ENCODE measurements around the gene KIAA2012. TPM values are rescaled to one million over a fixed set of nuclear protein-coding genes. Genes with fewer than 3 reads are reported as not detected.

The KIAA2012 gene
- total and polyA plus RNA-seq, 4 experiments from 2014 or later = not detected

GRCh38 chr2:202065876-202066275 is 7.2 kb upstream of the KIAA2012 start:
- CTCF ChIA-PET (ENCODE audit: partially characterized antibody) = no interaction called here

GRCh38 chr2:202066875-202067274 is 6.2 kb upstream of the KIAA2012 start:
- ChIA-PET POLR2A (ENCODE audit: partially characterized antibody) (no interaction called here), CTCF (ENCODE audit: partially characterized antibody) (no interaction called here)
- Histone ChIP-seq H3K27ac (ENCODE audit: low read depth, low read length) (no peak overlapping the region), H3K9me3 (ENCODE audit: control insufficient read depth in 1 of 2, low read length in 2 of 2) (no peaks in the 10 kb centered on the region), H3K36me3 (ENCODE audit: insufficient read depth, low read length) (no peaks in the 10 kb centered on the region), H3K4me1 (ENCODE audit: insufficient read depth, low read length) (no peaks in the 10 kb centered on the region), H3K4me3 (ENCODE audit: low read length in 2 of 2) (no peak overlapping the region), H3K27me3 (ENCODE audit: insufficient read depth, low read length) (no peaks in the 10 kb centered on the region)
- Mint-ChIP-seq H3K4me3 (no peak overlapping the region), H3K27me3 (peaks cover 2 to 4% of the 10 kb centered on the region in 2 donors), H3K36me3 (no peaks in the 10 kb centered on the region), H3K4me1 (peaks cover 0 to 1% (median 0%) of the 10 kb centered on the region in 4 donors), H3K9me3 (no peaks in the 10 kb centered on the region), H3K27ac (no peak overlapping the region)
- DNase-seq = no peak
- intact Hi-C loops (cut with micrococcal nuclease) = no loop called here

More at GRCh38 chr2:202065876-202066275, 7.2 kb upstream of the KIAA2012 start:
- Histone ChIP-seq H3K36me3 (ENCODE audit: insufficient read depth, low read length) (no peaks in the 10 kb centered on the region), H3K9me3 (ENCODE audit: control insufficient read depth in 1 of 2, low read length in 2 of 2) (no peaks in the 10 kb centered on the region), H3K27me3 (ENCODE audit: insufficient read depth, low read length) (no peaks in the 10 kb centered on the region), H3K4me1 (ENCODE audit: insufficient read depth, low read length) (no peaks in the 10 kb centered on the region), H3K4me3 (ENCODE audit: low read length in 2 of 2) (no peak overlapping the region), H3K27ac (ENCODE audit: low read depth, low read length) (no peak overlapping the region)
- peaks cover 2 to 3% of the 10 kb centered on the region in 2 donors for H3K27me3 Mint-ChIP-seq
- intact Hi-C loops (cut with micrococcal nuclease) = no loop called here
- H3K36me3 Mint-ChIP-seq = no peaks in the 10 kb centered on the region
- H3K4me1 Mint-ChIP-seq = no peaks in the 10 kb centered on the region
- no peak overlapping the region for H3K4me3 Mint-ChIP-seq
- no peaks in the 10 kb centered on the region for H3K9me3 Mint-ChIP-seq
- POLR2A ChIA-PET (ENCODE audit: partially characterized antibody) = no interaction called here
- no peak for DNase-seq
- no peak overlapping the region for H3K27ac Mint-ChIP-seq

- Histone ChIP-seq H3K27ac (ENCODE audit: low read depth, low read length) (no peak overlapping the region), H3K4me3 (ENCODE audit: low read length in 2 of 2) (no peak overlapping the region), H3K4me1 (ENCODE audit: insufficient read depth, low read length) (no peaks in the 10 kb centered on the region), H3K27me3 (ENCODE audit: insufficient read depth, low read length) (no peaks in the 10 kb centered on the region), H3K36me3 (ENCODE audit: insufficient read depth, low read length) (no peaks in the 10 kb centered on the region), H3K9me3 (ENCODE audit: control insufficient read depth in 1 of 2, low read length in 2 of 2) (no peaks in the 10 kb centered on the region)
- Mint-ChIP-seq H3K27ac (no peak overlapping the region), H3K36me3 (no peaks in the 10 kb centered on the region), H3K27me3 (peaks cover 2 to 4% of the 10 kb centered on the region in 2 donors), H3K9me3 (no peaks in the 10 kb centered on the region), H3K4me1 (peaks cover 0 to 1% (median 0%) of the 10 kb centered on the region in 4 donors), H3K4me3 (no peak overlapping the region)
- ChIA-PET CTCF (ENCODE audit: partially characterized antibody) (no interaction called here), POLR2A (ENCODE audit: partially characterized antibody) (no interaction called here)
- DNase-seq = no peak
- intact Hi-C loops (cut with micrococcal nuclease) = no loop called here
Measured at GRCh38 chr2:202067589-202067988, 5.5 kb upstream of the KIAA2012 start.

- Histone ChIP-seq H3K27ac (ENCODE audit: low read depth, low read length) (no peak overlapping the region), H3K9me3 (ENCODE audit: control insufficient read depth in 1 of 2, low read length in 2 of 2) (no peaks in the 10 kb centered on the region), H3K4me3 (ENCODE audit: low read length in 2 of 2) (no peak overlapping the region), H3K27me3 (ENCODE audit: insufficient read depth, low read length) (no peaks in the 10 kb centered on the region), H3K36me3 (ENCODE audit: insufficient read depth, low read length) (no peaks in the 10 kb centered on the region), H3K4me1 (ENCODE audit: insufficient read depth, low read length) (no peaks in the 10 kb centered on the region)
- Mint-ChIP-seq H3K4me1 (peaks cover 0 to 1% (median 0%) of the 10 kb centered on the region in 4 donors), H3K9me3 (no peaks in the 10 kb centered on the region), H3K27me3 (peaks cover 3 to 4% of the 10 kb centered on the region in 2 donors), H3K4me3 (no peak overlapping the region), H3K27ac (no peak overlapping the region), H3K36me3 (no peaks in the 10 kb centered on the region)
- intact Hi-C loops (cut with micrococcal nuclease) = no loop called here
- ChIA-PET POLR2A (ENCODE audit: partially characterized antibody) (no interaction called here), CTCF (ENCODE audit: partially characterized antibody) (no interaction called here)
- DNase-seq = no peak
Measured at GRCh38 chr2:202069170-202070067, 3.6 kb upstream of the KIAA2012 start.

- no peaks in the 10 kb centered on the region for H3K9me3 Mint-ChIP-seq
- H3K27ac Mint-ChIP-seq = no peak overlapping the region
- Histone ChIP-seq H3K9me3 (ENCODE audit: control insufficient read depth in 1 of 2, low read length in 2 of 2) (no peaks in the 10 kb centered on the region), H3K27ac (ENCODE audit: low read depth, low read length) (no peak overlapping the region), H3K27me3 (ENCODE audit: insufficient read depth, low read length) (no peaks in the 10 kb centered on the region), H3K4me3 (ENCODE audit: low read length in 2 of 2) (no peak overlapping the region), H3K4me1 (ENCODE audit: insufficient read depth, low read length) (no peaks in the 10 kb centered on the region), H3K36me3 (ENCODE audit: insufficient read depth, low read length) (no peaks in the 10 kb centered on the region)
- CTCF ChIA-PET (ENCODE audit: partially characterized antibody) = no interaction called here
- intact Hi-C loops (cut with micrococcal nuclease) = no loop called here
- H3K4me1 Mint-ChIP-seq = peaks cover 0 to 1% (median 0%) of the 10 kb centered on the region in 4 donors
- POLR2A ChIA-PET (ENCODE audit: partially characterized antibody) = no interaction called here
- no peak overlapping the region for H3K4me3 Mint-ChIP-seq
- H3K36me3 Mint-ChIP-seq = no peaks in the 10 kb centered on the region
- peaks cover 2 to 7% of the 10 kb centered on the region in 2 donors for H3K27me3 Mint-ChIP-seq
- DNase-seq = no peak
Measured at GRCh38 chr2:202071107-202071506, 1.9 kb upstream of the KIAA2012 start.

GRCh38 chr2:202072226-202072625 is 829 bp upstream of the KIAA2012 start:
- intact Hi-C loops (cut with micrococcal nuclease) = no loop called here
- Histone ChIP-seq H3K36me3 (ENCODE audit: insufficient read depth, low read length) (no peaks in the 10 kb centered on the region), H3K4me1 (ENCODE audit: insufficient read depth, low read length) (no peaks in the 10 kb centered on the region), H3K4me3 (ENCODE audit: low read length in 2 of 2) (no peak overlapping the region), H3K27me3 (ENCODE audit: insufficient read depth, low read length) (no peaks in the 10 kb centered on the region), H3K9me3 (ENCODE audit: control insufficient read depth in 1 of 2, low read length in 2 of 2) (no peaks in the 10 kb centered on the region), H3K27ac (ENCODE audit: low read depth, low read length) (no peak overlapping the region)
- no peak for DNase-seq
- ChIA-PET POLR2A (ENCODE audit: partially characterized antibody) (no interaction called here), CTCF (ENCODE audit: partially characterized antibody) (no interaction called here)
- H3K4me1 Mint-ChIP-seq = peaks cover 0 to 1% (median 0%) of the 10 kb centered on the region in 4 donors
- no peak overlapping the region for H3K27ac Mint-ChIP-seq
- H3K27me3 Mint-ChIP-seq = peaks cover 2 to 7% of the 10 kb centered on the region in 2 donors
- H3K36me3 Mint-ChIP-seq = no peaks in the 10 kb centered on the region
- no peaks in the 10 kb centered on the region for H3K9me3 Mint-ChIP-seq
- peak overlapping the region in 1 of 8 donors; percentile 15 for H3K4me3 Mint-ChIP-seq

- intact Hi-C loops (cut with micrococcal nuclease) = no loop called here
- no peaks in the 10 kb centered on the region for H3K36me3 Mint-ChIP-seq
- DNase-seq = no peak
- Histone ChIP-seq H3K9me3 (ENCODE audit: control insufficient read depth in 1 of 2, low read length in 2 of 2) (no peaks in the 10 kb centered on the region), H3K27me3 (ENCODE audit: insufficient read depth, low read length) (no peaks in the 10 kb centered on the region), H3K27ac (ENCODE audit: low read depth, low read length) (no peak overlapping the region), H3K4me1 (ENCODE audit: insufficient read depth, low read length) (no peaks in the 10 kb centered on the region), H3K4me3 (ENCODE audit: low read length in 2 of 2) (no peak overlapping the region), H3K36me3 (ENCODE audit: insufficient read depth, low read length) (no peaks in the 10 kb centered on the region)
- peaks cover 2 to 7% of the 10 kb centered on the region in 2 donors for H3K27me3 Mint-ChIP-seq
- H3K4me1 Mint-ChIP-seq = peaks cover 0 to 1% (median 0%) of the 10 kb centered on the region in 4 donors
- no peak overlapping the region for H3K4me3 Mint-ChIP-seq
- no peaks in the 10 kb centered on the region for H3K9me3 Mint-ChIP-seq
- POLR2A ChIA-PET (ENCODE audit: partially characterized antibody) = no interaction called here
- no peak overlapping the region for H3K27ac Mint-ChIP-seq
- CTCF ChIA-PET (ENCODE audit: partially characterized antibody) = no interaction called here
Measured at GRCh38 chr2:202074324-202074723, 1.3 kb downstream of the KIAA2012 start.
